Measurements from ENCODE around the gene NSD2.

The NSD2 gene

DNA sequence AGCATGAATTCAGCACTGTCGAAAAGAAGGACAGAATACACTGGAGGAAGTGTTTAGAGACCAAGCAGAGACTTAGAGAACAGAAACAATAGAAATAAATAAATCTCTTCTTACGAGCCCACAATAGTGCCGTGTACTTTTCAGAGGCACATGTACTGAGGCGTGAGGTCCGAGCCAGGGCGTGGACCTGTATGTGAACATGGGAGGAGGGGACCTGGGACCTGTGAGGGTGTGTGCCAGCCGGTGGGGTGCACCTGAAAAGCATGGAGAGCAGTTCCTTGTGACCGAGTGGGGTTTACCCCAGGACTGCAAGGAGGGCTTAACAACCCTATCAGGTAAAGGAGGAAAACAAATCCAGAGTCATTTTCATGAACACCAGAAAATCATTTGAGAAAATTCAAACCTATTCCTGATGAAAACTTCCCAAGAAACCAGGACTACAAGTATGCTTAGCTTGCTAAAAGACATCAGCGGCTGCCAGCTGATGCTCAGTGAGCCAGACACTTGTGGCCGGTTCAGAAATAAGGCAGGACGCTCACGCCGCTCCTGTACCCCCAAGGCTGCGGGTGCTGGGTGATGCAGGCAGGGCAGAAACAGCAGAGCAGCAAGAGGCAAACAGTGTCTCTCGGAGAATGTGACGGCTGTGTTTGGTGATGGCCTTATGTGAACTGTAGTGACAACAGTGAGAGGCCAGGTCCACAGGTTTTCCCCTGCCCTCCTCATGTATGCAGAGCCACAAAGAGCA, 100.4 kb downstream of the NSD2 start:
- no peak for DNase-seq (ENCODE audit: low read depth)

- no peak for DNase-seq (ENCODE audit: low read depth)
Observed at GRCh38 chr4:1972414-1972813, 101.2 kb downstream of the NSD2 start.

DNA sequence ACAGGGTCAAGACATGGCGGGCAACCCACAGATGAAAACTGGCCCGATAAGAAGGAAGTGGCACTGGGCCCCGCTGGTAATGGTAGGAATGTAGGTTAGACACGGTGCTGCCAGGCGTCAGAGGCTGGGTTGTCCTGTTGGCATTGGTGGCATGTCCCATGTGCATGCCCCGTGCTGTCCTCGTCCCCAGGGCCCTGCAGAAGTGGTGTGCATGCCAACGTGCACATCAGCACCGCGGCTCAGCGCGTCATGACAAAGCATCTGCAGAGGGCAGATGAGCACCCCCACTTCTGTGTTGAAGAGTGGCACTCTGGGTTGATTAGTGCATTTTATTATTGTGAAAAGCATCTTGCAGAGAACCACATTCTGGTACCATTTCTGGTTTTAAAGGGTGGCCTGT, 102.0 kb downstream of the NSD2 start:
- no peak for DNase-seq (ENCODE audit: low read depth)

DNA sequence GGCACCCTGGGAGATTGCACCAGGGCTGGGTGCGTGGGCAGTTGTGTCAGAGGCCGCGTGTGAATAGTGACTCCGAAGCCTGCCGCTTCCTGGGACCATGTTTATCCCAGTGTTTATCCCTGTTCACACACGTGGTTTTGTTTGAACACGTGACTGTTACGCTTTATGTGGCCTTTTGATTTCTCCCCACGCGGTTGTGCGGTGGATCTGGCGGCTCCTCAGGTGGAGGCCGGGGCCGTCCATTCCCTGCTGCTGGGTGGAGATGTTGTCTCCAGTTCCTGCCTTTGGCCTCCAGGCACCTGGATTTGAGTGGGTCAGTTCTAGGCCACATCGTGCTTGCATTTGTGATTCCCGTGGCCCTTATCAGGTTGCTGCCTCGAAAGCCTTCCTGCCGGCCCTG, 102.5 kb downstream of the NSD2 start:
- no peak for DNase-seq (ENCODE audit: low read depth)

- no peak for DNase-seq (ENCODE audit: low read depth)
Observed at GRCh38 chr4:1974840-1975239, 103.6 kb downstream of the NSD2 start.

GRCh38 chr4:1975391-1975801, 104.2 kb downstream of the NSD2 start:
- no peak for DNase-seq (ENCODE audit: low read depth)

GRCh38 chr4:1975880-1976279, 104.7 kb downstream of the NSD2 start:
- no peak for DNase-seq (ENCODE audit: low read depth)

DNA sequence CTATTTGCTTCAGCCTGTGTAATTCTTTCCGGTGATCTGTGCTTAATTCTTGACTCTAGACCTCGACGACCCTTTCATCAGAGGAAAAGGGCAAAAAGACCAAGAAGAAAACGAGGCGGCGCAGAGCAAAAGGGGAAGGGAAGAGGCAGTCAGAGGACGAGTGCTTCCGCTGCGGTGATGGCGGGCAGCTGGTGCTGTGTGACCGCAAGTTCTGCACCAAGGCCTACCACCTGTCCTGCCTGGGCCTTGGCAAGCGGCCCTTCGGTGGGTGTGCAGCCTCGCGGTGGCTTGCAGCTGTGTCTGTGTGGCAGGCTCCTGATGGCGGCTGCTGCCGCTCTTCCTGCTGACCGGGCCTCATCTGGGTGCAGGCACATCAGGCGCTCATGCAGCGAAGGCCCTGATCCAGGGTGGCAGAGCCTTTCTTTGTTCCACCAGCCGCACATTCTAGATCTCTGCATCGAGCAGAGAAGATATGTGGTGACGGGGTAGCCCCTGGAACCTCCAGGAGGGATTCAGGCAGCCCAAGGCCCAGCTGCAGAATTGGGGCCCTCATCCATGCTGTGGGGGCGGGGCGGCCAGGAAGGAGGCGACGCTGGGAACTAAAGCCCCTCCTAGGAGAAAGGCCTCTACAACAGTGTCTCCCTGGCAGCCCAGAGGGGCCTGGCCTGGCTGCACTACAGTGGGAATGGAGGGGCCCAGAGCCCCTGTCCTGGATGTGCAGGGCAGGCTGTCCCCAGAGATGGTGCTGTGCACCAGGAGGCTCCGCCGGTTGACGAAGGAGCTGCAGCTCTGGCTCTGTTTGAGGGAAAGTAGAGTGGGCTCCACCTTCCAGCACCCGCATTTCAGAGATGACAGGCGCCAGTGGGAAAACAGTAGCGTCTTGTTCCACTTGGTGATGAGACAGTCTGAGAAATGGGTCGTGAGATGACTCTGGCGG, 105.5 kb downstream of the NSD2 start:
- no peak for DNase-seq (ENCODE audit: low read depth)

DNA sequence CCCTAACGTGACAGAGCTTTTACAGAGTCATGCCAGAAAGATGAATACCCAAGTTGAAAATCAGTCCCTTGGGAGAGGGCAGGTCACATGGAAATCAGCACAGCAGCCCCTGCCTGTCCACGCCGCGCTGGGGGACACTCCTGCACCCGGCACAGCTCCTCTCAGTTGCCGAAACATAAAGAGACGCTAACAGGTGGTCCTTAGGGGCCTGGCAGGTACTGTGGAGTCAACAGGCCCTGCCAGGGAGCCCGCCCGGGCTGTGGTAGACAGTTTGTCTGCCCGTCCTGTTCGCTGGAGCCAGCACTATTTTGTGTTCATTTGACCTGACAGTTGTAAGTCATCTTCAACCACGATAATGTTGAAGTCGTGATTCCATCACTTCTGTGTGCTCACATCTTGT, 107.0 kb downstream of the NSD2 start:
- no peak for DNase-seq (ENCODE audit: low read depth)

DNA sequence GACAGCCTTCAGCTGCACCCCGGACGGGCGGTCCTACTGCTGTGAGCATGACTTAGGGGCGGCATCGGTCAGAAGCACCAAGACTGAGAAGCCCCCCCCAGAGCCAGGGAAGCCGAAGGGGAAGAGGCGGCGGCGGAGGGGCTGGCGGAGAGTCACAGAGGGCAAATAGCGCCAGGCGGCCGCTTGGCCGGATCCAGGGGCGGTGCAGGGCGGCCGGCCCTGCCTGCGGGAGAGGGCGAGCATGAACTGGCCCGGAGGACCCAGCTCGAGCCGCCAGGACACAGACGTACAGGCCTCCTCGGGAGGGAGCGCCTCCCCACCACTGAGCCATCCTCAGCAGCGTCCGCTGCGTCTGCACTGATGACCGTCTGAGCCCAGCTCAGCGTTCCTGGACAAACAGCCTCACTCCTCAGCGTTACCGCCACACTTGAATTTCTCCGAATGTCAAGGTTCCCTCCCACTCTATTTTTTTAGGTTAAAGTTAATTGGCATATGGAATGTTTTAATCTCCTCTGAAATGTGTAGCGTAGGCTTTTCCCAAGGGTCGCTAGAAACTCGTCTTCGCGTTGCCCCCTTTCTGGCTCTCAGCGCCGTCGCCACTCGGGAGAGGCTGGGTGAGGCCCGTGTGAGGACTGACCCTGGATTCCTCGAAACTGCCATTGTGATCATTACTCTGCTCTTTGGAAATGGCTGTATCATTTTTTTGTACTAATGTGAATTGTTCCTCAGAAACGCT, 107.7 kb downstream of the NSD2 start:
- no peak for DNase-seq (ENCODE audit: low read depth)

DNA sequence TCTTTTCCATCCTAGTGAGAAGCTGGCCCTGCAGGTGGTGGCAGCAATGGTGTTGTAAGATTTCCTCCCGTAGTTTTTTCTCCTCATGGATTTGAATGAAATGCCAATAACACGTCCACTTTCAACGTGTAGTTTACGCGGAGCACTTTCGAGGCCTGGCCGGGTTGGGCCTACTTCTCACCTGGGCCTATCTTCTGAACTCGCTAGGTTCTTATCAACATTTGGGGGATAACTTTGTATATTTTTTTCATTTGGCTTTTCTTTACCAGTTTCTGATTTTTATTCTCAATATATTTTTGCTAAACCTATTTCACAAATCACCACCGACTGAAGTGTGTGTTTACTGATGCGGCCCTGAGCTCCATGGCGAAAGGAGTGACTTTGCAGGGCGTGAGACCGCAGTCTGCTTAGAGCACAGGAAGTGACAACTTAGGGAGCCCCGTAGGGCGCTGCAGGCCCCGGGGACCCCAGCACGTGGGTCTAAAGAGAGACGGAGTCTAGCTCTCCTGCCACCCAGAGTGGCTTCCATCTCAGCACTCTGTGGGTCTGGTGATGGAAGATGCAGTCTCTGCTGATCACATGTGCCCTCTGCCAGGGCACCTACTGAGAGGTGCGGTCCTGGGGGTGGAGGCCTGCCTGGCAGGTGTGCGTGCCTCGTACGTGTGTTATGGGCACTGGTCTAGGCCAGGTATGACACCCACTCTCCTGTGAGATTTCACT, 108.4 kb downstream of the NSD2 start:
- no peak for DNase-seq (ENCODE audit: low read depth)

DNA sequence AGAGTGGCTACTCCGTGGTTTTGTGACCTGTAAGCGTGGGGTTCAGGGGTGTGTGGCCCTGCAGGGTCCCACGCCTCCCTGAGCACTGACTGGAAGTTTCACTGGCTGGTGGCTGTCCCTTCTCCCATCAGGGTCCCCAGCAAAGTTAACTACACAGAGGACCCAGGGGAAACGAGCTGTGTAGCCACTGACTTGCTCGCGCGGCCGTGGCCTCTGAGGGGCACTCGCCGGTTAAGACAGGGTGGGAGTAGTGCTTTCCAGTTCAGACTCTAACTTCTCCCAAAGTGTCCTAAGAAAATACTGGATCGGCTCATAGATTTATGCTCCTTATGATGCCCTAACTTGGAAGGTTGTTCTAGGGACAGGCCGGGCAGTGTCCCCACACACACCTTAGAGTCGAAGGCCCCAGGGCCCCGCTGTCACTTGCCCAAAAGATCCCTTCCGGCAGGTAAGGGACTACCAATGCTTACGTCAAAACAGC, 109.4 kb downstream of the NSD2 start:
- DNase-seq (ENCODE audit: low read depth): no peak

GRCh38 chr4:1981251-1982058, 110.3 kb downstream of the NSD2 start:
- DNase-seq (ENCODE audit: low read depth): no peak

DNA sequence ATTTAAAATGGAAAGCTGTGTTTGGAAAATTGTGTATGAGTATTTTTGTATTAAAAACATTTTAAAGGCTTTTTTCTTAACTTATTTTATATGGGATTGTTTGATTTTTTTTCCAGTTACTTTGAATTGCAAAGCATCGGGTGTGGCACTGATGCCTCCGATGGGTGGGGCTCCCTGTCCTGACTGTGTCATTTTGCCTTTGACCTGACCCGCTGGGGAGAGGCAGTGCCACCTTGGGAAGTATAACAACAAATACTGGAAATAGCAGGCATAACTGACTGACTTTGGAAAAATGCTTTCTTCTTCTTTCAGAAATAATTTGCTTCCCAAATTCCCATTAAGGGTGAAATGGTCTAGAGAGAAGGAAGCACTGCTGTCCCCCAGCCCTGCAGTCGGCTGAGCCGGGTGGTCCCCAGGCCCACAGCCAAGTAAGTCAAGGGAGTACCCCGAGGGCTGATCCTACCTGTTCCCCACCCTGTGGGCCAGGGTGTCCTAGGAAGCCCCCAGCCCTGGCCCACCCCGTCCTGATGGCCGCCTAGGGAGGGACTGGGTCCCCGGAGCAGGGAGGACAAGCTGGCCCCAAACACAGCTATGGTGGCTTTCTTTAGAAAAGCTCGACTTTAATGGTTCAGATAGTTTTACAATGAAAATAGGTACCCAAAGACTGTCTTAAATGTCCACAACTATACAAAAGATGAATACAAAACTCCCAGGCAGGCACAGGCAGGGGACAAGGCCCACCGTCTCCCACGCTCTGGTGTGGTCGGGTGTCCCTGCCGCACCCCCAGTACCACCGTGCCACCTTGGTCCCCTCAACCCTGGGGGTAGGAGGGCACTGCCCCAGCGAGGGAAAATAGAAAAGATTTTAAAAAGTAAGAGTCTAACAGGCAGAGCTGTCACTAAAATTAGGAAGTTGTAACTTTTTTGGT, 111.2 kb downstream of the NSD2 start:
- no peak for DNase-seq (ENCODE audit: low read depth)

DNA sequence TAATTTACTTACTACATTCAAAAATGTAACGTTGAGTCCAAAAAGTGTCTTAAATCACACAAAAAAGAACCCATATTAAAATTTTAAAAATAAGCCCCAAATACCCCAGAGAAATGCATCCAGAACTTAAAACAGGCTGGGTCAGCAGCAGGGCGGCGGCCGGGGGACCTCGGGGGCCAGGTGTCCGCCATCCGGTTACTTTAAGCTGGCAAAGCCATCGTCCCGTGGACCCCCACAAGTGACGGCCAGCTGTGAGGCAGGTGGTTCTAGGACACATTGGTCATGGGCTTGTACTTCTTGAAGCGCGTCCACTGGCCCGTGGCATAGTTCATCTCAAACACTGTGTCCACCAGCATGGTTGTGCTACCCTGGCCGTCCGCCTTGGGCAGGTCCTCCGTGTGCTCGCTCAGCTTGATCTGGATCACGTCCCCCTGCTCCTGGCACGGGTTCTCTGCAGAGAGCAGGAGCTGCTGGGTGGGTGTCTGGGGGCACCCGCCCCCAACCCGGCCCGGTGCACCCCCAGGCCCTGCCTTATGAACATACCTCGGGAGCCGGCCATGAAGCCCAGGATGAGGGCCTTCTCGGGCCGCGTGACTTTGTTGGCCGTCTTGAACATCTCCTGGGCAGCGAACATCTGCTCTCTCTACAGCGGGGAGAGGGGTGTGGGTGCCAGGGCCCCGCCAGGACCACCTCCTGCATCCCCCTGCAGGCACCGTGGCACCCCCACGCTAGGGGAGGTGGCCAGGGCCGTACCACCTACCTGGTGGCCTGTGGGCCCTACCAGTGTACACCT, 112.1 kb downstream of the NSD2 start:
- no peak for DNase-seq (ENCODE audit: low read depth)

DNA sequence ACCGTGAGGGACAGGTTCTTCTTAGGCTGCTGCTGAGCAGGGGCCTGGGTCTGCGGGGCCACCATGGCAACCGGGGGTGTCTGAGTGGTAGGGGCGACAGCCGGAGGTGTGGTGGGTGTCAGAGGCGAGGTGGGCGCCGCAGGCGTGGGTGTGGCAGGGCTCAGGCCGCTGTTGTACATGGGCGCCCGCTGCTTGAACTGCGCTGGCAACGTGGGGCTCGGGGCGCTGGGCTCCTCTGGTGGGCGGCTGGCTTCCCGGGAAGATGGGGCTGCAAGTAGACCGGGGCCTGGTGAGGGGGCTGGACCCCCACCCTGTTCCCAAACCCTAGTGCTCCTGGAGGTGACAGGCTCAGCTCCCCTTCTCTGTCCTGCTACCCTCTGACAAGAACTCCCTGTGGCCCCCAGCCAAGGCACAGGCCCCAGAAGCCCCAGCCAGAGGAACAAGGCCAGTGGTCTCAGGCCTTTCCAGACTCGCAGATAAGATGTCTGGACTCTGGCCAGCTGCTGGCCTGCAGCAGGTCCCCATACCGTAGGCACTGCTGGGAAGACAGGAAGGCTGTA, 112.7 kb downstream of the NSD2 start:
- no peak for DNase-seq (ENCODE audit: low read depth)

GRCh38 chr4:1984406-1985191, 113.4 kb downstream of the NSD2 start:
- DNase-seq (ENCODE audit: low read depth): no peak

GRCh38 chr4:1985294-1985693, 114.1 kb downstream of the NSD2 start:
- no peak for DNase-seq (ENCODE audit: low read depth)

Measured in activated gamma-delta T cell treated with anti-CD3 and anti-CD28 coated beads, Interleukin-2, amount 50 U/mL, for 16 hours (primary cell).